ENCODE results near the gene FBXW4.
"Not testable (repeated sequence)": the region's sequence is repeated elsewhere in the genome, so short reads cannot be mapped to it uniquely, and the experiment has no call there.

The FBXW4 gene

DNA sequence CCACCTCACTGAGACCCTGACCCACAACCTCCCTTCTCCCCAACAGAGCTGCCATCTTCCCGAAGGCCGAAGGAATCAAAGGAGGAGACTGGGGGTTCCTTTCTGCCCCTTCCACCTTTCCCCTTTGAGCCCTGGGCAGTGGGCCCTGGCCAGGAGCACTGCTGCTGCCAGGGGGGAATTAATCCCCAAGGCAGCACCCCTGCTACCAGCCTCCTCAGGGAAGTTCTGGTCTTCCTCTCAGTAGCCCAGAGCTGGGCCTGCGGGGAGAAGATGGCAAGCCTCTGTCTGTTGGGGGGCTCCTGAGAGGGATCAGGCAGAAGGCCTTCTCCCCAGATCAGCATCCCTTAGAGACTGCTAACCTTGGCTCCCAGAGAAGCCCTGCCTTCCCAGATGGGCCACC, 81.3 kb downstream of the FBXW4 start:
- Mint-ChIP-seq H3K36me3 (peaks cover 33% of the 10 kb centered on the region), H3K9me3 (no peaks in the 10 kb centered on the region), H3K4me3 (no peak overlapping the region), H3K27me3 (no peaks in the 10 kb centered on the region), H3K4me1 (peaks cover 9% of the 10 kb centered on the region), H3K27ac (no peak overlapping the region)
- ATAC-seq (ENCODE audit: low read depth) (no peak), DNase-seq (ENCODE audit: low spot score in 2 of 2) (no peak)

DNA sequence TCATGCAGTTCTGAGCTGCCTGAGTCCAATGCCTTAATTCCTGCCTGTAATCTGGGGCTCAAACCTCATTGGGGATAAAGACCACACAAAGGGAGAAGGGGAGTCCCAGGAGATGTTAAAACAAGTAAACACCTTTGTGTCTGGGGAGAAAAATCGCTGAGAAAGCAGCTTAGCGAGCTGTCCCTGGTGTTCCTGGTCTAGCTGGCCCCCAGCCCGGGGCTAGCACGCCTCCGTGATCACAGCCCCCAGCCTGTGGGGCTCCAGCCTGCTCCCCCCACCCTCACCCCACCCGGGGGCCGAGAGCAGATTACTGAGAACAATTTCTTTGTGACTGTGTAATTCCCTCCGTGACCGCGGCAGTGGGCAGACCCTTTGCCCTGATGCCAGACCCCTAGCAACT, 82.1 kb downstream of the FBXW4 start:
- H3K4me1 Mint-ChIP-seq, result peaks cover 4% of the 10 kb centered on the region
- peaks cover 30% of the 10 kb centered on the region for H3K36me3 Mint-ChIP-seq
- ATAC-seq (ENCODE audit: low read depth) (no peak), DNase-seq (ENCODE audit: low spot score in 2 of 2) (no peak)
- no peaks in the 10 kb centered on the region for H3K9me3 Mint-ChIP-seq
- no peaks in the 10 kb centered on the region for H3K27me3 Mint-ChIP-seq
- H3K4me3 Mint-ChIP-seq, result no peak overlapping the region
- no peak overlapping the region for H3K27ac Mint-ChIP-seq

DNA sequence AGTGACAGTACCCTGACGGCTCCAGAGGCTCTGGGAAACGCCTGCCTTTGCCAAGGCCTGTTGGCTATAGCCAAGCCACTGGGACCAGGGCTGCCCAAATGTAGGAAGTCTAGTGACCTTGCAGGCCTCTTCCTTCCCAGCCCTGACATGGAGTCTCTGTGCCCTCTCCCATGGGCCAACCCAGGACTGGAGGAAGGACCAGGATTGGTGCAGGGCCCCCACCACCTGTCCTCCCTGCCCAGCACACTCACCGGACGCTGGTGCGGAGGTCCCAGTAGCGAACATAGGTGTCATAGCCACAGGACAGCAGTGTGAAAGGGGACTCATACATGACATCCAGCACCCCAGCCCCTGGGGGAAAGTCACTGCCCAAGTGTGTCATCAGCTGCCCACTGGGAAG, 82.9 kb downstream of the FBXW4 start:
- H3K27me3 Mint-ChIP-seq, result no peaks in the 10 kb centered on the region
- no peaks in the 10 kb centered on the region for H3K4me1 Mint-ChIP-seq
- H3K9me3 Mint-ChIP-seq, result no peaks in the 10 kb centered on the region
- H3K27ac Mint-ChIP-seq, result peak overlapping the region; percentile 35
- DNase-seq (ENCODE audit: low spot score in 2 of 2) (no peak), ATAC-seq (ENCODE audit: low read depth) (no peak)
- H3K4me3 Mint-ChIP-seq, result no peak overlapping the region
- peaks cover 24% of the 10 kb centered on the region for H3K36me3 Mint-ChIP-seq

DNA sequence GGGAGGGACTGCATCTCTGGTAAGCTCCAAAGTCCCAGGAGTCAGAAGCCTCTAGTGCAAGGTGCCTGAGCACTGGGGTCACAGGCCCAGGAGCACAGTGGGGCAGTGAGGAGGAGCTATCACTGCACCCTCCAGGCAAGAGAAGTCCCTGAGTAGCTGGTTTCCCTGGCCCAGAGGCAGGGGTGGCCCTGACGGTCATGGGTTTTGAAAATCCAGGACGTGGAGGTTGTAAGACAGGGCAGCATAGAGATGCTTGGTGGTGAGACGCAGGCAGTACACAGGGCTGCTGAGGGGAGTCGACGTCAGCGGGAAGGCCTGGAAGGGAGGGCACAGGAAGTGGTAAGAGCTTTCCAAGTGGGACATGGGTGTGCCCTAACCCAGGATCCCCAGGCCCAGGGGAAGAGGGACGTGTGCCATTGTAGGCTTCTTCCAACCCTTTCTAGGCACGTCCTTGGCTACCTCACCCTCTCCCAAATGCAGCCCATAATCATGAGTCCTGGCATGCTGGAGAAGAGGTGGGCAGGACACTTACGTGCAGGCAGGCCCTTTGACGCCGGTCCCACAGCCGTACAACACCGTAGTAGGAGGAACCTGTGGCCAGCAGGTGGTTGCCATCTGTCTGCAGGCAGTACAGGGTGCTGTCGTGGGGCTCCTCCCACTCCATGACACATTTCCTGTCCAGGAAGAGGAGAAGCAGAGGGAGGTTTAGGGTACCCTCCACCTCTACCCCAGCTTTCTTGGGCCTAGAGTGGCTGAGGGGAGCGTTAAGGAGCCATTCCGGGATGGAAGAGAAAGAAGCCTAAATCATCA, 83.7 kb downstream of the FBXW4 start:
- Mint-ChIP-seq H3K27ac (peak overlapping the region; percentile 35), H3K4me3 (no peak overlapping the region), H3K36me3 (peaks cover 25% of the 10 kb centered on the region), H3K4me1 (no peaks in the 10 kb centered on the region), H3K27me3 (no peaks in the 10 kb centered on the region), H3K9me3 (no peaks in the 10 kb centered on the region)
- ATAC-seq (ENCODE audit: low read depth) (no peak), DNase-seq (ENCODE audit: low spot score in 2 of 2) (no peak)

DNA sequence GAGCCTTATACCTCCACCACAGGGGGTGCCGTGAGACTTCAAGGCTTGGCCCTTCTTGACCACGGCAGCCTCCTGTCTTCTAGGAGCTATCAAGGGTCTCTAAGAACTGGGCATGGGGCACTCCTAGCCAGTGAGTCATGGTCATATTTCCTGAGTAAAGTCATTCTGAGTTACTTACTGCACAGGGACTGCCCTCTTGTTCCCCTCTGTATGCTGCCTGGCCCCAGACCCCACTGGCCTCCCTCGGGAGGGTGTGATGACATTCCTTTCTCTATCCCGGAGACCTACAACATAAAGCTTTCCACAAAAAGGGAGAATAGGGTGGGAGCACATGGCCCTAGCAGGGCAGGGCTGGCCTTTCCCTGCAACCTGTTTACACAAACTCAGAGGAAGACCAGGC, 85.5 kb downstream of the FBXW4 start:
- H3K27ac Mint-ChIP-seq, result no peak overlapping the region
- no peaks in the 10 kb centered on the region for H3K4me1 Mint-ChIP-seq
- no peak overlapping the region for H3K4me3 Mint-ChIP-seq
- H3K9me3 Mint-ChIP-seq, result no peaks in the 10 kb centered on the region
- no peak for DNase-seq (ENCODE audit: low spot score in 2 of 2)
- no peak for ATAC-seq (ENCODE audit: low read depth)
- H3K36me3 Mint-ChIP-seq, result peaks cover 27% of the 10 kb centered on the region
- no peaks in the 10 kb centered on the region for H3K27me3 Mint-ChIP-seq

DNA sequence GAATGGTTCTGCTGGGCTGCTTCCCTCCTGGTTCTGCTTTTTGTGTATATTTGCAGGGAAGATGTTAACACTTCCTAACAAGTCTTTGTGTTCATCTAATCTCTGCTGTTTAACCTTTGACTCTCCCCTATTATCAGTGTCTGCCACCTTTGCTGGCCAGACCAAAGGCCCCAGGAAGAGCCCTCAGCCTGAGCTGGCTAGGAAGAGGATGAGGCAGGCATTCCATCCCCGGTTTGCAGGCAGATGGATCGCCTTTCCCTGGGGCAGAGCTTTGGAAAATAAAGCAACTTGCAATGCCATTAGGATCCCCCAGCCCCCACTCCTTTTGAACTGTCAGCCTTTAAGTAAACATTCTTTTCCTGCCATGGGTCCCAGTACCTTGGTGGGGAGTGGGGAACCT, 87.8 kb downstream of the FBXW4 start:
- no peak overlapping the region for H3K4me3 Mint-ChIP-seq
- ATAC-seq (ENCODE audit: low read depth) (no peak), DNase-seq (ENCODE audit: low spot score in 2 of 2) (no peak)
- H3K4me1 Mint-ChIP-seq, result no peaks in the 10 kb centered on the region
- peak overlapping the region; percentile 67 for H3K27ac Mint-ChIP-seq
- no peaks in the 10 kb centered on the region for H3K27me3 Mint-ChIP-seq
- H3K9me3 Mint-ChIP-seq, result no peaks in the 10 kb centered on the region
- H3K36me3 Mint-ChIP-seq, result peaks cover 28% of the 10 kb centered on the region

DNA sequence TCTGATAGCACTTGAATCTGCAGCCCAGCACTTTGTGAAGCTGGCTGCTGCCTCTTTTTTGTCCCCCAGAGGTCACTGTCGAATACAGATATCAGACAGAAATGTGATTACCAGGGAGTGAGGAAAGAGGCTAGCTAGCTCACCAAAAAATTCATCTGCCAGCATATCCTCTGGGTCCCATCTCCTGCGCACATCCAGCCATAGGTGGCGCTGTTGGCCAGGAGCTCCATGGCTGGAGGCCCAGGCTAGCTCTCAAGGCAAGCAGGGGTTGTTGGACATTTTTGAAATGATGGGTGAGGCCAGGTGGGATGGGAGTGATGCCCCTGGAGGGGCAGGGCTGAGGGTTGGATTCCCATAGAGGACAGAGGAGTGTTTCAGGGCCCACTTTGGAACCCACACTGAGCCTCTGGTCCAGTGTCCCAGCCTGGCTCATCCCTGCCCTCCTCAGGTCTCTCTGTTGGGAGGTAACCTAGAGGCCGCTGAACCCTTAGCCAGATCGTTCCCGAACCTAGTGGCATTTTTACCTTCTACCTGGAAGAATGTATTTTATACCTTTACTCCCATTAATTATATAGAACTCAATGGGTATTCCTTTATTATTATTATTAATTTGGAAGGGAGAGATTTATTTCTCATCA, 92.1 kb downstream of the FBXW4 start:
- DNase-seq (ENCODE audit: low spot score in 2 of 2), result peak; percentile 45 to 54
- Mint-ChIP-seq H3K4me3 (no peak overlapping the region), H3K27ac (no peak overlapping the region), H3K9me3 (no peaks in the 10 kb centered on the region), H3K27me3 (no peaks in the 10 kb centered on the region), H3K36me3 (peaks cover 13% of the 10 kb centered on the region), H3K4me1 (no peaks in the 10 kb centered on the region)
- peak; percentile 81 for ATAC-seq (ENCODE audit: low read depth)

DNA sequence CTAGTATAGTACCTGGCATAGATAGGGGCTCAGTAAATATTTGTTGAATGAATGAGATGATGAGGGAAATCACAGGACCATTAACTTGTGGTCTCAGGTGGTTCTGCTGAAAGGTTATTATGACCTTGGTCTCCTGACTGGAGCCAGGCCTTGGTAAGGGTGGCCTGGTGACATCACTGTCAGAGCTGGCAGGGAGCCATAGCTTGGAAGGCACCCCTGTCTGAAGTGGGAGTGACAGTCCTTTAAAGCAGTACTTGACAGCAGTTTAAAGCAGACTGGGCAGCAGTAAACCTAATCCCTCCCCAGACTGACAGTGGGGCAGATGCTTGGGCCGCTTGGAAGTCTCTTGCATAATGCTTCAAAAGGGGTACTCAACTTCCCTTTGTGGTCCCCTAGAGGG, 93.4 kb downstream of the FBXW4 start:
- H3K27me3 Mint-ChIP-seq, result no peaks in the 10 kb centered on the region
- DNase-seq (ENCODE audit: low spot score in 2 of 2), result no peak
- H3K27ac Mint-ChIP-seq, result no peak overlapping the region

DNA sequence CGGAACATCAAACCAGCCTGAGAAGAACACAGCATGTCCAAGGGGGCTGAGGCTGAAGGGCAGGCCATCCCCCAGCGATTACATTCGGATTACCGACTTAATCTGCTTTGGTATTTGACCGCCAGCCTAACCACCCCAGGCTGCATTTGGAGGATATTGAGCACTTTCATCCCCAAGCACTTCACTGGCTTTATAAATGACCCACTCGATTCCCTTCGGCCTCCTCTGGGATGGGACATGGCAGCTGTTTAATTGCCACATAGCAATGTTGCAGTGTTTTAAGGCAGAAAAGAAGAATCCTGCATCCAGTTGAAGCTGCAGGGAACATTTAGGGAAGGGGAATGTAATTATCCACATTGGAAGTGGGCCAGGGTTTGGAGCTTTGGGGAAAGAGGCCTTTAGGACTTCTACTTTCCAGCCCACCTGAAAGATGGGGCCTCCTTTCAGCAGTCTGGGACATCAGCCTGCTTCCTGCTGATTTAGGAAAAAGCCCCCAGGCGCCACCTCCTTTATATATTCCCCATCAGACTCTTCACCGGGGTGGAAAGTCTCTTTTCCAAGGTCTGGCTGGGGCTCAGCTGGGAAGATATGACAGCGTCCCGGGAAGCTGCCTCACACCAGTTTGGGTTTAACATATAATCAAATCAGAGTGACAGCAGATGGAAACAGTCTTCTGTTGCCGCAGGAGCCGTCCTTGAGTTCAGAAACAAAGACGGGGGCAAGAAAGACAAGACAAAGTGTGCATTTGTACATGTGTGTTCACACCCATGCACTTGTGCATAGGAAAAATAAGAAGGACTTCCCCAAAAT, 97.7 kb downstream of the FBXW4 start:
- Mint-ChIP-seq H3K27me3 (no peaks in the 10 kb centered on the region), H3K36me3 (peaks cover 3% of the 10 kb centered on the region), H3K4me3 (no peak overlapping the region), H3K27ac (no peak overlapping the region), H3K9me3 (no peaks in the 10 kb centered on the region), H3K4me1 (peaks cover 2% of the 10 kb centered on the region)
- ATAC-seq (ENCODE audit: low read depth) (no peak), DNase-seq (ENCODE audit: low spot score in 2 of 2) (no peak)

More for the DNA sequence above, 93.4 kb downstream of the FBXW4 start:
- no peaks in the 10 kb centered on the region for H3K4me1 Mint-ChIP-seq
- ATAC-seq (ENCODE audit: low read depth), result no peak
- no peak overlapping the region for H3K4me3 Mint-ChIP-seq
- peaks cover 13% of the 10 kb centered on the region for H3K36me3 Mint-ChIP-seq
- H3K9me3 Mint-ChIP-seq, result no peaks in the 10 kb centered on the region

DNA sequence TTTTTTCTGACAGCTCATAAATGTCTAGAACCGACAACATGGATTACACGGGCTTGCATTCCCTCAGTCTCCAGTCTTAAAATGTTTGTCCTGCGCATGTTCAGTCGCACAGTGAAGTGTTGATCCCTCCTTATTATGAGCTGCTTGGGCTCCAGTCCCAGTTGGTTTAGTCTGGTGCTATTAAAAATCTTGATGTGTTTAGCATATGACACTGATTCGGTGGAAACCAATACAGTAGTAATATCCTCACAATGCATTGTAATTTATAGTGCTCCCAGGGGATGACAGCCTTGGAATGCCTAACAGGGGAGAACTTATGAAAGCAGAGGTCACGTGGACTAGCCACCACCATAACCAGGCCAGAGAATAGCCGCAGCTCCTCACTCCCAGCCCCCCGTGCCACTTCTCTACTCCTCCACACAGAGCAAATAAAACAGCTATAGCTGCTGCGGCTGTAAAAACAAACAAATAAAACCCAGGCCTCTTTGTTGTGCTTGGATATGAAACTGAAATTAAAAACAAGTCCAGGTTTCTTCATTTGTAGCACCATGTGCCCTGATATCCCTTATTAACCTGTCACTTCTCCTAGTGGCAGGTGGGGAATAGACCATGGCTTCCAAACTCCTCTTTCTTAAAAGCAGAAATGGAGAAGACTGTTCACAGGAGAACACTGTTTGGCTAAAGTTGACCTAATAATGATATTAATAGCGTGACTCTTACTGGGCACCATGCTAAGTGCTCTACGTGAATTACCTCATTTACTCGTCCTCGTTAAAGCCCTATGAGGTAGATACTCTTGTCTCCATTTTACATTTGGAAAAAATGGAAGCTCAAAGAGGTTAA, 99.2 kb downstream of the FBXW4 start:
- Mint-ChIP-seq H3K36me3 (peaks cover 3% of the 10 kb centered on the region), H3K27me3 (no peaks in the 10 kb centered on the region)

DNA sequence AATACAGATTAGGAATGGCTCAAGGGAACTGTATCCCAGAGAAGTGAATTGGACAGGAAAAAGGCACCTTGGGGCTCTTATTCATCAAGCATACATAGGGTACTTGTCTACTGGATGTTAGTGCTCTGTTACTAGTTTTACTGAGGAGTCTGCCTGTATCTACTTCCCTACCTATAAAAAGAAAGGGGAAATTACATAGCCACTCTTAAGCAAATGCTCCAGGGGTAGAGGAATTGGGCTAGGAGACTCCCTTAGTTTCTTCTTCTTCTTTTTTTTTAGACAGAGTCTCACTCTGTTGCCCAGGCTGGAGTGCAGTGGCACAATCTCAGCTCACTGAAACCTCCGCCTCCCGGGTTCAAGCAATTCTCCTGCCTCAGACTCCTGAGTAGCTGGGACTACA, 101.6 kb downstream of the FBXW4 start:
- H3K27me3 Mint-ChIP-seq; H3K36me3 Mint-ChIP-seq; H3K4me3 Mint-ChIP-seq; H3K9me3 Mint-ChIP-seq; H3K27ac Mint-ChIP-seq; H3K4me1 Mint-ChIP-seq; ATAC-seq (ENCODE audit: low read depth); DNase-seq (ENCODE audit: low spot score in 2 of 2): not testable (repeated sequence)

More for the DNA sequence above, 99.2 kb downstream of the FBXW4 start:
- DNase-seq (ENCODE audit: low spot score in 2 of 2) (no peak), ATAC-seq (ENCODE audit: low read depth) (no peak)
- Mint-ChIP-seq H3K27ac (no peak overlapping the region), H3K4me3 (no peak overlapping the region), H3K4me1 (peaks cover 2% of the 10 kb centered on the region), H3K9me3 (no peaks in the 10 kb centered on the region)

DNA sequence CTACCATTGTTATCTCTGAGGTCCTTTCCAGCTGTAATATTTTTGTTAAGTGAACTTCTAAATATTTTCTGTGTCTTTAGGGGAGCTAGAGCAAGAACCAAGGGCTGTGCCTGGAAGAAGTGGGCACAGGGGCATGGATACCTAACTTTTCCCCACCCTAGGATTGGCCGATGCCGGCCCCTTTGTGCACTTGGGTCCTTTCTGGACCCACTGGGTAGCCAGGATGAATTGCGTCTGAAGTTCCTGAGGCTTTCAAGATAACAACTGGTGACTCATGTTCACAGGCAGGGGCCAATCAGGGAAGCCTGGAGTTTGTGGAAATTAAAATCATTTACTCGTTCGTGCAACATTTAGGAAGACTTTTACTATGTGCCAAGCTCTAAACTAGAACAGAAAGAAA, 106.1 kb downstream of the FBXW4 start:
- Mint-ChIP-seq H3K27ac (no peak overlapping the region), H3K9me3 (no peaks in the 10 kb centered on the region), H3K4me3 (peak overlapping the region; percentile 97), H3K4me1 (peaks cover 22% of the 10 kb centered on the region), H3K27me3 (no peaks in the 10 kb centered on the region), H3K36me3 (peaks cover 5% of the 10 kb centered on the region)
- DNase-seq (ENCODE audit: low spot score in 2 of 2), result no peak
- no peak for ATAC-seq (ENCODE audit: low read depth)

DNA sequence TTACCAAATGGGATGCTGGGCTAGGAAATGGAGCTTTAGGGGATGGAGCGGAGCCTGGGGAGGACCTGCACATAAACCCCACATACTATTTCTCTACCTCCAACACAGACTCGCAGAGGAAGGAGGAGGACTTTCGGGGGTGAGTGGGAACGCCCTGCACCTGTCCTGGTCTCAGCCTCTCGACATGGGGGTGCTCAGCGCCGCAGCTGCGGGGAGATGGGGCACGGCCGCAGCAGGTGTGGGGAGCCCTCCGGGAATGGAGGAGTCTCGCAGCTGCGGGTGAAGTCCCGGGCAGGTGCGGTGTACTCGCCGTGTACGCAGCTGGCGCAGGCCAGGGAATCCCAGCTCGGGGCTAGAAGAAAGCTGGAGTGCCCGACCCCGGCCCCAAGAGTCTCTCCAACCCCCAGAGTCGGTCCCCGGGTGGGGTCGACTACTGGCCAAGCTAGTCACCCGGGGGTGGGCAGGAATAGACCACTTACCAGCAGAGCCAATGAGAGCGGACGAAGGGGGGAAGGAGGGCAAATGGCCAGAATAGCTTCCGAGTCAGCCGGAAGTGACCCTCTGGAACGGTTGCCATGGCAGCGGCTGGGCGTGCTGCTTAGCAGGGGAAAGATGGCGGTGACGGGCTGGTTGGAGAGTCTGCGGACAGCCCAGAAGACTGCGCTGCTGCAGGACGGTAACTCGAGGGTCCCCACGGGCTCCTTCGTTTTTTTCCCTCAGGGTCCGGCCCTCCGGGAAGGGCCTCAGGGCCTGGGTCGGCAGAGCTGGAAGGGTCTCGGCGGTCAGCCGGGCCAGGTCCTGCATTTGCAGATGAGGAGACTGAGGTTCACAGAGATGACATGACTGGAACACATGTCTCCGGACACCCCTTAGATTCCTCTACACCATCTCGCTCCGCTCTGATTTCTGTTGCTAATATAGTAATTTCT, 107.0 kb downstream of the FBXW4 start, which contains the start of the genes DPCD and POLL:
Gene DPCD, plus strand, starts transcription at position 597 of the 929 bp plus-strand sequence. Its CDS starts 16 bp downstream, at position 613.
Gene POLL, minus strand, starts transcription at position 533 of the 929 bp plus-strand sequence. CDS start 897 bp downstream, outside the sequence.
- H3K27ac Mint-ChIP-seq, result peak within 1 kb of the TSS; percentile 81
- H3K4me3 Mint-ChIP-seq, result peak within 1 kb of the TSS; percentile 97
- no peaks in the 10 kb centered on the region for H3K27me3 Mint-ChIP-seq
- no peaks in the 10 kb centered on the region for H3K9me3 Mint-ChIP-seq
- H3K4me1 Mint-ChIP-seq, result peaks cover 23% of the 10 kb centered on the region
- ATAC-seq (ENCODE audit: low read depth) (peak; percentile 89), DNase-seq (ENCODE audit: low spot score in 2 of 2) (peak; percentile 79 to 80)
- peaks cover 11% of the 10 kb centered on the region for H3K36me3 Mint-ChIP-seq

Data from memory B cell (primary cell).